Dermis microvascular lymphatic vessel endothelial cell (primary cell): Measurements from ENCODE around the gene FYB2. TPM values are rescaled to one million over a fixed set of nuclear protein-coding genes. Genes with fewer than 3 reads are reported as not detected.
"Not testable (repeated sequence)": the region's sequence is repeated elsewhere in the genome, so short reads cannot be mapped to it uniquely, and the experiment has no call there.

Experiments
- DNase-seq, 2 donors: peaks; one replicate each; pipeline versions ENCODE4 v3.0.0 to v3.0.0-alpha.2; 2010; ENCODE audit warnings: low read depth in 2 of 2
- total RNA-seq: library from RNA; depleted of rRNA; stranded (reverse); fragments of >200 nt; gene quantifications from 2 replicates; pipeline ENCODE4 v1.2.1, GENCODE V29; 2014

Gene FYB2
- total RNA-seq, 1 donor from 2014 or later: not detected

GRCh38 chr1:56797065-56797685, 22.0 kb downstream of the FYB2 start:
- no peak for DNase-seq

- DNase-seq: no peak
Observed at GRCh38 chr1:56795870-56796269, 23.3 kb downstream of the FYB2 start.

GRCh38 chr1:56790036-56790435, 29.2 kb downstream of the FYB2 start:
- DNase-seq: no peak

- DNase-seq: peak; percentile 68 to 71
Observed at GRCh38 chr1:56788588-56788987, 30.6 kb downstream of the FYB2 start.

GRCh38 chr1:56788102-56788501, 31.1 kb downstream of the FYB2 start:
- DNase-seq: no peak

GRCh38 chr1:56787330-56787729, 31.9 kb downstream of the FYB2 start:
- DNase-seq: no peak

GRCh38 chr1:56782773-56783172, 36.4 kb downstream of the FYB2 start:
- DNase-seq: no peak

- DNase-seq: no peak
Observed at GRCh38 chr1:56780826-56781225, 38.4 kb downstream of the FYB2 start.

- no peak for DNase-seq
Observed at GRCh38 chr1:56780128-56780750, 39.0 kb downstream of the FYB2 start.

GRCh38 chr1:56777972-56778371, 41.2 kb downstream of the FYB2 start:
- DNase-seq: no peak

- not testable (repeated sequence) for DNase-seq
Observed at GRCh38 chr1:56774732-56775131, 44.5 kb downstream of the FYB2 start.

GRCh38 chr1:56774067-56774609, 45.1 kb downstream of the FYB2 start:
- no peak for DNase-seq

GRCh38 chr1:56773341-56774066, 45.7 kb downstream of the FYB2 start:
- DNase-seq: no peak

- no peak for DNase-seq
Observed at GRCh38 chr1:56771717-56772116, 47.5 kb downstream of the FYB2 start.

- DNase-seq: peak; percentile 3 to 5
Observed at GRCh38 chr1:56758794-56759193, 60.4 kb downstream of the FYB2 start.

- DNase-seq: peak; percentile 7 to 10
Observed at GRCh38 chr1:56758135-56758534, 61.1 kb downstream of the FYB2 start.

GRCh38 chr1:56755911-56756310, 63.3 kb downstream of the FYB2 start:
- no peak for DNase-seq

- DNase-seq: no peak
Observed at GRCh38 chr1:56754708-56755479, 64.3 kb downstream of the FYB2 start.

- DNase-seq: no peak
Observed at GRCh38 chr1:56745231-56745630, 74.0 kb downstream of the FYB2 start.

GRCh38 chr1:56728964-56729363, 90.2 kb downstream of the FYB2 start:
- DNase-seq: no peak

GRCh38 chr1:56726706-56727105, 92.5 kb downstream of the FYB2 start:
- no peak for DNase-seq

GRCh38 chr1:56719171-56719570, 100.0 kb downstream of the FYB2 start:
- DNase-seq: no peak
